HG02852 (cell line): Measurements from ENCODE around the gene SIGLEC7.
"Not testable (repeated sequence)": the region's sequence is repeated elsewhere in the genome, so short reads cannot be mapped to it uniquely, and the experiment has no call there.

Experiments
- ATAC-seq: cut with Tn5 transposase; IDR thresholded peaks from one replicate; pipeline ENCODE4 v1.9.1; 2021; ENCODE audit warnings: mild to moderate bottlenecking, moderate library complexity; ENCODE audit not compliant: unreplicated experiment

The SIGLEC7 gene

GRCh38 chr19:51166846-51167490, 24.9 kb downstream of the SIGLEC7 start:
- no peak for ATAC-seq

DNA sequence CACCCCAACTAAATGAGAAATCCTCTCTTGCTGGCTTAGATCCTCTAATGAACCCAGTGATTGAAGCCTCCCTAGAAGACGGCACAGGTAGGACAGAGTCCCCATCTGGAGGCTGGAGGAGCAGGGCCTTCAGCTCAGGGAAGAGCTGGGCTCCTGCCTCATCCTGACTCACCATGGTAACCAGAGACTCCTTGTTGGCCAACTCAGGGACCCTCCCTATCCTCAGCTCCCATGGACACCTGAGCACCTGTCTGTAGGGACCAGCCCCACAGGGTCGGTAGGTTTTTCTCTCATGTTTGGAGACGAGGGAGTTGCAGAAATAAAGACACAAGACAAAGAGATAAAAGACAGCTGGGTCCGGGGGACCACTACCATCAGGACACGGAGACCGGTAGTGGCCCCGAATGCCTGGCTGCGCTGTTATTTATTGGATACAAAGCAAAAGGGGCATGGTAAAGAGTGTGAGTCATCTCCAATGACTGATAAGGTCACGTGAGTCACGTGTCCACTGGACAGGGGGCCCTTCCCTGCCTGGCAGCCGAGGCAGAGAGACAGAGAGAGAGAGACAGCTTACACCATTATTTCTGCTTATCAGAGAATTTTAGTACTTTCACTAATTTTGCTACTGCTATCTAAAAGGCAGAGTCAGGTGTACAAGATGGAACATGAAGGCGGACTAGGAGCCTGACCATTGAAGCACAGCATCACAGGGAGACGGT, 26.6 kb downstream of the SIGLEC7 start:
- ATAC-seq = no peak

DNA sequence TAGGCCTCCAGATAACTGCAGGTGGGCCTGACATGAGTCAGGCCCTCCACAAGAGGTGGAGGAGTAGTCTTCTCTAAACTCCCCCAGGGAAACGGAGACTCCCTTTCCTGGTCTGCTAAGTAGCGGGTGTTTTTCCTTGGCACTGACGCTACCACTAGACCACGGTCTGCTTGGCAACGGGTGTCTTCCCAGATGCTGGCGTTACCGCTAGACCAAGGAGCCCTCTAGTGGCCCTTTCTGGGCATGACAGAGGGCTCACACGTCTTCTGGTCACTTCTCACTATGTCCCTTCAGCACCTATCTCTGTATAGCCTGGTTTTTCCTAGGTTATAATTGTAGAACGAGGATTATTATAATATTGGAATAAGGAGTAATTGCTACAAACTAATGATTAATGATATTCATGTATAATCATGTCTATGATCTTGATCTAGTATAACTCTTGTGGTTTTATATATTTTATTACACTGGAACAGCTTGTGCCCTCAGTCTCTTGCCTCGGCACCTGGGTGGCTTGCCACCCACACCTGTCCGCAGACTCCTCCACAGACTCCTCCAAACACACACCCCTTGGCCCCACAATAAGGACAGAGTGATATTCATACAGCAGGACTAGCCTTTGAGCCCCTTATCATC, 27.3 kb downstream of the SIGLEC7 start:
- ATAC-seq = not testable (repeated sequence)

DNA sequence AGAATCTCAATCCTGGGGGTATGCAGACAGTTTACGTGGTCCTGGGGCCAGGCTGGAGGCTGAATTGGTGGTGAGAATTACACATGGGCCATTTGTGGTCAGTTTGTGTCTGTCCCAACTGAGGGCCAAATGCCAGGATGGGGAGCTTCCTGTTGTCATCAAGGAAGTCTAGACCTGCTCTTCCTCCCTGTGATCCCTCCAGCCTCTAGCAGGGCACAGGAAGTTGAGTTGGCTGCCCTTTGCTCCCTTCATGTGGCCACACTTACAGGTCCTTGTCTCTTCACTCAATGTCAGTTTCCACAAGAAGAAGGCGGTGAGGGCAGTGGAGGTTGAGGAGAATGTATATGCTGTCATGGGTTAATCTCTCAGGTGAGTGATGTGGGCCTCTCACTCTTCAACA, 30.1 kb downstream of the SIGLEC7 start:
- no peak for ATAC-seq

DNA sequence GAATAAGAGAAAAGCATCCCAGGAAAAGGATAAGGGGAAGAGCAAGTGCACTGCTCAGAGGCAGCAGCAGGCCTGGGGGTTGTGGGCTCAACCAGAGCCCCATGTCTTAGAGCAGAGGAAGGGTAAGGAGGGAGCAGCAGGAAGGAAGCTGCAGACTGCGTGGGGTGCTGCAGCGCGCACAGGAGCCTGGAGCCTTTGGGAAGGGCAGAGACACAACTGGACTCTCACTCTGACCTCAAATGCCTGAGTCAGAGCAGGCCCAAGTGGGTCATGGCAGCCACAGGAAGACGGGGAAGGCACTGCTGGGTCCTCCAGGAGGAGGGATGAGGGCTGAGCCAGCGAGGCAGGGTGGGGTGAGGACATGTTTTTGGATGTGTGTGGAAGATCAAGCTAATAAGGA, 31.6 kb downstream of the SIGLEC7 start:
- ATAC-seq = no peak

GRCh38 chr19:51179256-51179655, 37.2 kb downstream of the SIGLEC7 start:
- no peak for ATAC-seq

DNA sequence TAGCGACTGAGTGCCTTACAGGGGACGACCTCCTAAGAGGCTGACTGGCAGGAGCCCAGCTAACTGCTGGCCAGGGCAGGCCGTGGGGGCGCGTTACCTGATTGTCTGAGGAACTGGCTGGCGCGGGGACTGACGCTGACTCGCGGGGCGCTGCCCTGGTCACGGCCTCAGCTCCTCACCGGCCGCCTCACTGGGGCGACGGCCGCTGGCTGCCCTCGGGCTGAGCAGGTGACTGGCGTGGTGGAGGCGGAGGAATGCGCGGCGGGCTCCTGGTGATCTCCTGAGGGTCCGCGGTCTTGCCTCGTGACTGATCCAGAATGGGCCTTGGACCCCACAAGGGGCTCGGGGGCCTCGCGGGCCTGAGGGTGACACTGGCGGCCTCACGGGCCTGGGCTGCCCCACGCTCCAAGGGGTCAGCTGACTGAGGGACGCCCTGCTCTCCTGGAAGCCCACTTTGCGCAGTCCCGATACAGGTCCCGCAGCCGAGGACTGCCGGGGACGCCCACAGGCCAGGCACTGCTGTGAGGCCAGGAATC, 39.3 kb downstream of the SIGLEC7 start:
- no peak for ATAC-seq

DNA sequence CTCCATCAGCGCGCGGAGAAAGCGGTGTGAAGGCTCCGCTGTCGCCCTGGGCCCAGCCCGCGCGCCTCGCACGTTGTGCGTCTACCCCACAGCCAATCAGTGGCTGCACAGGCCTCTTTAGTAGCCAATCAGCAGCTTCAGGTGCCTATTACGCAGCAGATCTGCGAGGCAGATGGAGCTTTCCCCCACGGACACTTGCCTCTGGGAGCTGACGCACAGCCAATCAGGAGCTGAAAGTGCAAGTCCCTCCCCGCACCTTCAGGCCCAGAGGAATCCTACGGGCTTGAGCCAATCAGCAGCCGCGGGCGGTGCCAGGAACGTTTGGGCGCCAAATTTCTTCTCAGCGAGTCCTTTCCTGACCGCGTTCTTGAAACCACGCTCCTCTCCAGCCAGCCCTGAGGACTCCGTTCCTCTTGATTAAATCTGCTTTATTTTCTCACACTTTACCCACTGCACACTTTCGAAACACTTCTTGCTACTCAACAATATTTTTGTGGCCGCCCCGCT, 39.9 kb downstream of the SIGLEC7 start:
- ATAC-seq = no peak

DNA sequence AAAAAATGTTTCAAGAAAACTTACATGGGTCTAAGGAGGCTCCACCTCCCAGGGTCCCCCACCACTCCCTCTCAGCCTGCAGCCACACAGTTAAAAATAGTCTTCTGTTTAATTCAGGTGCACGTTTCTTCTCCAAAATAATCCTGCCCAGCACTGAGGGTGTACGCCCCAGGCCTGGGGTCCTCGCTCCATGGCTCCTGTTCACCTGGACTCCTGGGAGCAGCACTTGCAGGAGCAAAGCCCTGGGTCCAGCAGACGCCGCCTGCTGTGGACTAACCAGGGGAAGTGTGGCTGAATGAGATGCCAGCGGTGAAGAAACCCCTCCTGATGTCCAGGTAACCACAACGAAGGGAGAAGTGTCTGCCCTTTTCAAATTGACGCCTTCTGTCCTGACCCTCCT, 41.5 kb downstream of the SIGLEC7 start:
- ATAC-seq = no peak

DNA sequence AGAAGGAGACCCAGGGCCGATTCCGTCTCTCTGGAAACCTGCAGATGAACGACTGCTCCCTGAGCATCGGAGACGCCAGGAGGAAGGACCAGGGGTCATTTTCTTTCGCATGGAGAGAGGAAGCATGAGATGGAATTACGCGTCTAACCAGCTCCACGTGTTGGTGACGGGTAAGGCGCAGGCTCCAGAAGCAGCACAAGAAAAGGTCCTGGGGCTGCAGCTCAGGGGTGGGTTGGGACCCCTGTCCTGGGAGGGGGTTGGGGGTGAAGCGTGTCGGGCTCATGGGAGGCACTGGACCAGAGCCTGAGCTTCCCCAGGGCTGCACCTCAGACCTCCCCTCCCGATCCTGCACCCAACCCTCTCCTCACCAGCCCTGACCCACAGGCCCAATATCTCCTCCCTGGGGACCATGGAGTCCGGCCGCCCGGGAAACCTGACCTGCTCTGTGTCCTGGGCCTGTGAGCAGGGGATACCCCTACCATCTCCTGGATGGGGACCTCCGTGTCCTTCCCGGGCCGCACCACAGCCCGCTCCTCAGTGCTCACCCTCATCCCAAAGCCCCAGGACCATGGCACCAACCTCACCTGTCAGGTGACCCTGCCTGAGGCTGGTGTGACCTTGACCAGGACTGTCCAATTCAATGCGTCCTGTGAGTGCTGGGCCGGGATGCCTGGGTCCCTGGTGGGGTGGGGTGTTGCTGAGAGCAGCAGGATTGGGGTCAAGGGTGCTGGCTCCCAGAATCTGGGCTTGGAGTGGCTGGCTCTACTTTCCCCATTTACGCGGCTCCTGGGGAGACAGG, 43.2 kb downstream of the SIGLEC7 start:
- no peak for ATAC-seq

DNA sequence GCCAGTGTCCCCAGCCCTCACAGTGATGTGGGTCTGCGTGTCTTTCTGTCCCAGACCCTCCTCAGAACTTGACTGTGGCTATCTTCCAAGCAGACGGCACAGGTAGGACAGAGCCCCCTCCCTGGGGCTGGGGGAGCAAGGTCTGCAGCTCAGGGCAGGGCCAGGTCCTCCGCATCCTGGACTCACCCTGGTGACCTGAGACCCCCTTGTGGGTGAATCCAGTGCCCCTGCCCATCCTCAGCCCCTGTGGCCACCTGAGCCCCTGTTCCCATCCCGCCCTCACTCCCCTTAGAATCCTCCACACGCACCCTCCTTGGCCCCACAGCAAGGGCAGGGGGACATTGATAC, 43.7 kb downstream of the SIGLEC7 start:
- no peak for ATAC-seq

GRCh38 chr19:51186323-51186722, 44.2 kb downstream of the SIGLEC7 start:
- ATAC-seq = no peak

DNA sequence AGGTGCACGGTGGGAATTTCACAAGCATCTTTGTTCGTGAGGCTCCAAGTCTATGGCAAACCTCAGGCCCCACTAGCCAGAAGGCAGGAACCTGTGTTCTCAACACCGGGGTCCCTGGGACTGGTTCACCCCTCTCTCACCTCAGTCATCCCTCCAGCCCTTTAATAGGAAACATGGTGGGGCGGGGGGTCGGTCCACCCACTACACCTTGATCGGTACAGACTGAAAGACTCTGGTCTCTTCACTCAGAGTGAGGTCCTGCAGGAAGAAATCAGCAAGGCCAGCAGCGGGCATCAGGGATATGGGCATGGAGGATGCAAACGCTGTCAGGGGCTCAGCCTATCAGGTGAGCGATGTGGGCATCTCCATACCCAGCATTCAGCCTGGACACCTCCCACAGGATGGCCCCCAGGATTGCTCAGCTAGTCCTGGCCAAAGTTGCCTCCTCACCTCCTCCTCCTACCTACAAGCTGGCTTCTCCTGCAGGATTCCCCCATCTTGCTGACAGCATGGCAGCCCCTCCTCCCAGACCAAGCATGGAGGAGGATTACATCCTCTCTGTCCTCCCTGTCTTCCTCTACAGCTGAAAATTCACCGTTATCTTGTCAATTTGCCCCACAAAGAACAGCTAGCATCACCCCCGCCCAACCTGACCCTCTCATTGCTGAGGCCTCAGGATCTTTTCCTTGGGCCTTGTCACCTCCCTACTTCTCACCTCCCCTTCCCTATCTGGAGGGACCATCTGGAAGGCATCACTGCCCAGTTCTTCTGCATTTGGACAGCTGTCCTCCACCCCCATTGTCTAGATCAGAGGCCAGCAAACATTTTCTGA, 45.5 kb downstream of the SIGLEC7 start:
- no peak for ATAC-seq

DNA sequence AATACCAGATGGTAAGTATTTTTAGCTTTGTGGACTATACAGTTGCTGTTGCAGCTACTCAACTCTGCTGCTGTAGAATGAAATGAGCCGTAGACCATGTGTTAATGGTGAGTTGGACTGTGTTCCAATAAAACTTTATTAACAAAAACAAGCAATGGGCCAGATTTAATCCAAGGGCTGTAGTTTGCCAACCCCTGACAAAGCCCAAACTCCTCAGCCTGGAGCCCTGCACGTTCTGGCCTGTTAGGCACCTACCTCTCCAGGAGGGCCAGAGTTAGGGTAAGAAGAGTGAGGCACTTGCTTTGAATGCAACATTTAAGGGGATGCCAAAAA, 46.1 kb downstream of the SIGLEC7 start:
- no peak for ATAC-seq

- no peak for ATAC-seq
These were observed 50.6 kb downstream of the SIGLEC7 start for GRCh38 chr19:51192689-51193088.

GRCh38 chr19:51194527-51195315, 52.6 kb downstream of the SIGLEC7 start:
- ATAC-seq = no peak

- ATAC-seq = no peak
These were observed 53.1 kb downstream of the SIGLEC7 start for GRCh38 chr19:51195316-51195586.

DNA sequence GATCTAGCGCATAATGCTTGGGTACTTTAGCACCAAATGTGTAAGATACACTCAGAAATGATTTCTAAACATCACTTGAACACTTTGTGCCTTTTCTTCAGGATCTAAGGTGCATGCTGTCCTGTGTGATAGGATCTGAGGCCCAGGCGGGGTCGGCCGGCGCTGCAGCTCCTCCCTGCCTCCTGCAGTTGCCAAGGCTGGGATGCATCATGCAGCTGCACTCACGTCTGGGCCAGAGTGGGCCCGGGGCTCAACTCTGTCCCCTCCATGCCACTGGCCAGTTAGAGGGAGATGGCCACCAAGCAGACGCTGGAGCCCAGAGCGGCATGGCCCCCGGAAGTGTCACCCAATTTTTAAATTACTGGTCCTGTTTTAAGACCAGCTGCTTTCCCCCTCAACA, 53.5 kb downstream of the SIGLEC7 start:
- ATAC-seq = no peak

DNA sequence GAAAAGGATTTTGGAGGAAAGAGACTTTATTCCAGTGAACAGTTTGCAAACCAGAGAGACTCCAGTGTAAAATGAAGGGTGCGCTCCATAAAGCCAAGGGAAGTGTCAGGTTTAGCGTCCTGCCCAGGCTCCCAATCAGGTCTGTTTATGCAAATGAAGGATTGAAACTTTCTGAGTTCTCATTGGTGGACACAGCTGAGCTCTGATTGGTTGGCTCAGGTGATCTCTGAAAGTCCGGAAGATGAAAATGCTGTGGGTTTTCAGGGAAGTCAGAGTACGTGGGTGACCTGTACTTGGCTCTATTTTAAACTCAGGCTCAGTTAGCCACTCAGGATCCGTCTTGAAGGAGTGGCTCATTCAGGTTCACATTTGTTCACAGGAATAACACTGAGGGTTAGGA, 54.1 kb downstream of the SIGLEC7 start:
- no peak for ATAC-seq

- no peak for ATAC-seq
These were observed 56.5 kb downstream of the SIGLEC7 start for GRCh38 chr19:51198641-51199040.
